ENCODE data around the gene RPL13. TPM values are rescaled to one million over a fixed set of nuclear protein-coding genes. Genes with fewer than 3 reads are reported as not detected.

The RPL13 gene
- total RNA-seq, 2 donors from 2014 or later, result 4,239 to 4,547 TPM

GRCh38 chr16:89601906-89602272 lies 41.4 kb downstream of the RPL13 start:
- TF ChIP-seq CTCF (IDR thresholded peaks at IDR 0.05), result no peak

GRCh38 chr16:89602273-89602951 lies 41.9 kb downstream of the RPL13 start:
- Histone ChIP-seq H3K9me3 (no peaks in the 10 kb centered on the region), H3K27ac (no peak overlapping the region), H3K27me3 (no peaks in the 10 kb centered on the region), H3K4me3 (no peak overlapping the region), H3K36me3 (no peaks in the 10 kb centered on the region), H3K4me1 (peaks cover 0 to 11% of the 10 kb centered on the region in 2 donors)
- no peak for TF ChIP-seq CTCF (IDR thresholded peaks at IDR 0.05)
- no peak for DNase-seq (ENCODE audit: low spot score)

More at GRCh38 chr16:89601906-89602272, 41.4 kb downstream of the RPL13 start:
- Histone ChIP-seq H3K4me1 (peaks cover 0 to 11% of the 10 kb centered on the region in 2 donors), H3K9me3 (no peaks in the 10 kb centered on the region), H3K27me3 (no peaks in the 10 kb centered on the region), H3K36me3 (no peaks in the 10 kb centered on the region), H3K4me3 (no peak overlapping the region), H3K27ac (no peak overlapping the region)
- DNase-seq (ENCODE audit: low spot score), result no peak

- H3K9me3 ChIP-seq, result no peaks in the 10 kb centered on the region
- H3K4me3 ChIP-seq, result no peak overlapping the region
- no peaks in the 10 kb centered on the region for H3K36me3 ChIP-seq
- H3K4me1 ChIP-seq, result peaks cover 0 to 11% of the 10 kb centered on the region in 2 donors
- H3K27ac ChIP-seq, result no peak overlapping the region
- H3K27me3 ChIP-seq, result no peaks in the 10 kb centered on the region
- no peak for DNase-seq (ENCODE audit: low spot score)
- no peak for TF ChIP-seq CTCF (IDR thresholded peaks at IDR 0.05)
These were observed 42.6 kb downstream of the RPL13 start for GRCh38 chr16:89602952-89603590.

- no peak overlapping the region for H3K27ac ChIP-seq
- no peaks in the 10 kb centered on the region for H3K9me3 ChIP-seq
- TF ChIP-seq CTCF (IDR thresholded peaks at IDR 0.05), result no peak
- H3K36me3 ChIP-seq, result no peaks in the 10 kb centered on the region
- H3K4me3 ChIP-seq, result no peak overlapping the region
- DNase-seq (ENCODE audit: low spot score), result no peak
- H3K27me3 ChIP-seq, result no peaks in the 10 kb centered on the region
- peaks cover 0 to 11% of the 10 kb centered on the region in 2 donors for H3K4me1 ChIP-seq
These were observed 44.3 kb downstream of the RPL13 start for GRCh38 chr16:89604764-89605163.

- Histone ChIP-seq H3K27me3 (no peaks in the 10 kb centered on the region), H3K36me3 (no peaks in the 10 kb centered on the region), H3K4me3 (no peak overlapping the region), H3K4me1 (peaks cover 0 to 11% of the 10 kb centered on the region in 2 donors), H3K9me3 (no peaks in the 10 kb centered on the region), H3K27ac (no peak overlapping the region)
- TF ChIP-seq CTCF (IDR thresholded peaks at IDR 0.05), result no peak
- DNase-seq (ENCODE audit: low spot score), result no peak
These were observed 44.9 kb downstream of the RPL13 start for GRCh38 chr16:89605186-89605970.

All from right atrium auricular region (tissue), 2 donors.